ENCODE measurements around the gene PRRC2B.

DNA sequence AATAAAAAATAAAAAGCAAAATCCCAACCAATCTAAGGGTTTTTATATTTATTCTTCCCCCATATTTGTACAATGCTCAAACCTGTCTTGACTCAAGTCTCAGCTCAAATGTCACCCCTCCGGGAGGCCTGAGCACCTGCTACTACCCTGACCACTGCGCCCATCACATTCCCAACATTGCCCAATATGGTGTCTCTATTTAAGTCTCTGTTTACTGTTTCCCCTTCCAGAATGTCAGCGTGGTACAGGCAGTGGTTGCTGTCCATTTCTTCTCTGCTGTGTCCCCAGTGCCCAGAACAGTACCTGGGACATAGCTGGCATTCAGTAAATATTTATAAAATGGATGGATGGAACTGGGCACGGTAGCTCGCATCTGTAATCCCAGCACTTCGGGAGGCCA is 47.3 kb upstream of the PRRC2B start:
- no peak for TF ChIP-seq CTCF (IDR thresholded peaks at IDR 0.05)
- TF ChIP-seq REST (IDR thresholded peaks at IDR 0.05; ENCODE audit: insufficient read depth in 1 of 2, low read depth in 2 of 2, low read length in 1 of 2), result no peak
- TF ChIP-seq POLR2AphosphoS5 (IDR thresholded peaks at IDR 0.05; ENCODE audit: low read depth, low read length), result no peak
- TF ChIP-seq TCF7L2 (IDR thresholded peaks at IDR 0.05; ENCODE audit: low read depth, low read length), result no peak
- no peak for TF ChIP-seq SIN3A (IDR thresholded peaks at IDR 0.05; ENCODE audit: borderline replicate concordance, insufficient read depth, low read depth, low read length)

Data from Panc1 (cell line).